K562 (cell line): Measurements from ENCODE around the gene CD55.

Source experiments
- CTCF ChIP-seq, 3 experiments: IDR thresholded peaks in 2 of 3; conservative IDR thresholded peaks in 1 of 3; 2 replicates each; pipeline ENCODE4 v1.5.1; 2011 to 2012; ENCODE audit warnings: low read length in 3 of 3, mild to moderate bottlenecking in 3 of 3, control low read depth in 2 of 3, improper control_type of control experiment in 1 of 3, inconsistent platforms in 1 of 3, low read depth in 1 of 3, mixed read lengths in 1 of 3, moderate library complexity in 1 of 3; ENCODE audit not compliant: insufficient read depth in 2 of 3
- EP300 ChIP-seq: IDR thresholded peaks from 2 replicates; pipeline ENCODE4 v1.6.1; 2012; ENCODE audit warnings: low read length, improper control_type of control experiment
- RBM17 ChIP-seq: fragments of 200-400 bp; formaldehyde crosslinking; IDR thresholded peaks from 2 replicates; pipeline ENCODE4 v1.6.1; 2017; ENCODE audit warnings: low read depth, mild to moderate bottlenecking, low read length, borderline replicate concordance

- TF ChIP-seq CTCF (IDR thresholded peaks at IDR 0.05 in 2 of 3, conservative IDR thresholded peaks at IDR 0.05 in 1 of 3; ENCODE audit: insufficient read depth in 2 of 3, low read depth in 1 of 3, low read length in 3 of 3) (no peak), EP300 (peak; percentile 42), RBM17 (no peak)
These were observed 86.3 kb downstream of the CD55 start for GRCh38 chr1:207407655-207408260.
